IMR-90 (cell line): Measurements from ENCODE around the gene EDARADD.

Experiments used
- CTCF ChIP-seq: conservative IDR thresholded peaks from 2 replicates; pipeline ENCODE4 v1.5.1; 2012; ENCODE audit warnings: mild to moderate bottlenecking, low read depth, low read length, improper control_type of control experiment
- ELK1 ChIP-seq: fragments of 150-350 bp; IDR thresholded peaks from 2 replicates; pipeline ENCODE4 v1.6.1; 2016; ENCODE audit warnings: low read depth, mild to moderate bottlenecking, low read length, moderate library complexity, borderline replicate concordance
- POLR2A ChIP-seq: IDR thresholded peaks from 2 replicates; pipeline ENCODE4 v1.6.1; 2012; ENCODE audit warnings: mild to moderate bottlenecking, low read depth, low read length
- RFX5 ChIP-seq: IDR thresholded peaks from 2 replicates; pipeline ENCODE4 v1.8.0; 2012; ENCODE audit warnings: low read depth, mild to moderate bottlenecking, low read length, moderate library complexity
- SMC3 ChIP-seq: fragments of 150-350 bp; IDR thresholded peaks from 2 replicates; pipeline ENCODE4 v1.6.1; 2016; ENCODE audit warnings: low read depth, mild to moderate bottlenecking, antibody characterized with exemption, low read length, moderate library complexity
- USF2 ChIP-seq: fragments of 150-350 bp; IDR thresholded peaks from 2 replicates; pipeline ENCODE4 v1.6.1; 2017; ENCODE audit warnings: mild to moderate bottlenecking, antibody characterized with exemption, low read length, low read depth

GRCh38 chr1:236469466-236469865 is 75.4 kb downstream of the EDARADD start:
- no peak for TF ChIP-seq ELK1
- TF ChIP-seq POLR2A = no peak
- no peak for TF ChIP-seq CTCF
- TF ChIP-seq USF2 = no peak
- TF ChIP-seq RFX5 = no peak
- TF ChIP-seq SMC3 = no peak
